ENCODE results near the gene STK33. TPM values are rescaled to one million over a fixed set of nuclear protein-coding genes. Genes with fewer than 3 reads are reported as not detected.

The STK33 gene
- total RNA-seq, 2 donors from 2014 or later = 2.9 to 14.6 TPM

- H3K4me1 ChIP-seq (replicated peaks) = no peaks in the 10 kb centered on the region
- intact Hi-C loops (cut with DNase I) = no loop called here
- no peaks in the 10 kb centered on the region for H3K27me3 ChIP-seq (replicated peaks; ENCODE audit: insufficient read depth)
- no peak for DNase-seq (ENCODE audit: low spot score)
- H3K27ac ChIP-seq = no peak overlapping the region
- 86% methylated on average over 9 of the region's 9 CpGs for WGBS
- TF ChIP-seq POLR2AphosphoS5 (IDR thresholded peaks at IDR 0.05) = no peak
- no peak for TF ChIP-seq POLR2A (IDR thresholded peaks at IDR 0.05)
- TF ChIP-seq CTCF (IDR thresholded peaks at IDR 0.05) = no peak
- H3K36me3 ChIP-seq = no peaks in the 10 kb centered on the region
- H3K4me3 ChIP-seq = no peak overlapping the region
- H3K9me3 ChIP-seq = no peaks in the 10 kb centered on the region
Measured at GRCh38 chr11:8360086-8360828, 233.8 kb downstream of the STK33 start.

GRCh38 chr11:8359521-8359920 lies 234.5 kb downstream of the STK33 start:
- H3K27ac ChIP-seq = no peak overlapping the region
- 95% methylated on average over 6 of the region's 6 CpGs for WGBS
- no peaks in the 10 kb centered on the region for H3K4me1 ChIP-seq (replicated peaks)
- H3K36me3 ChIP-seq = no peaks in the 10 kb centered on the region
- H3K9me3 ChIP-seq = no peaks in the 10 kb centered on the region
- H3K27me3 ChIP-seq (replicated peaks; ENCODE audit: insufficient read depth) = no peaks in the 10 kb centered on the region
- intact Hi-C loops (cut with DNase I) = no loop called here
- DNase-seq (ENCODE audit: low spot score) = no peak
- TF ChIP-seq POLR2A (IDR thresholded peaks at IDR 0.05) = no peak
- TF ChIP-seq POLR2AphosphoS5 (IDR thresholded peaks at IDR 0.05) = no peak
- TF ChIP-seq CTCF (IDR thresholded peaks at IDR 0.05) = no peak
- H3K4me3 ChIP-seq = no peak overlapping the region

- 93% methylated on average over 12 of the region's 13 CpGs for WGBS
- Histone ChIP-seq H3K27me3 (replicated peaks; ENCODE audit: insufficient read depth) (no peaks in the 10 kb centered on the region), H3K4me3 (no peak overlapping the region), H3K36me3 (no peaks in the 10 kb centered on the region), H3K27ac (no peak overlapping the region), H3K9me3 (no peaks in the 10 kb centered on the region), H3K4me1 (replicated peaks) (no peaks in the 10 kb centered on the region)
- intact Hi-C loops (cut with DNase I) = no loop called here
- DNase-seq (ENCODE audit: low spot score) = no peak
- TF ChIP-seq CTCF (IDR thresholded peaks at IDR 0.05) (no peak), POLR2A (IDR thresholded peaks at IDR 0.05) (no peak), POLR2AphosphoS5 (IDR thresholded peaks at IDR 0.05) (no peak)
Measured at GRCh38 chr11:8357891-8358566, 236.0 kb downstream of the STK33 start.

- Histone ChIP-seq H3K4me3 (no peak overlapping the region), H3K27me3 (replicated peaks; ENCODE audit: insufficient read depth) (no peaks in the 10 kb centered on the region), H3K9me3 (no peaks in the 10 kb centered on the region), H3K27ac (no peak overlapping the region), H3K36me3 (no peaks in the 10 kb centered on the region), H3K4me1 (replicated peaks) (no peaks in the 10 kb centered on the region)
- intact Hi-C loops (cut with DNase I) = no loop called here
- TF ChIP-seq POLR2A (IDR thresholded peaks at IDR 0.05) (no peak), CTCF (IDR thresholded peaks at IDR 0.05) (no peak), POLR2AphosphoS5 (IDR thresholded peaks at IDR 0.05) (no peak)
- DNase-seq (ENCODE audit: low spot score) = no peak
- WGBS = 79% methylated on average over 4 of the region's 4 CpGs
Measured at GRCh38 chr11:8357505-8357888, 236.5 kb downstream of the STK33 start.

All from prostate gland (tissue), 2 donors.